Gastroesophageal sphincter (tissue), 3 donors: ENCODE results near the gene PRB2.
"Not testable (repeated sequence)": the region's sequence is repeated elsewhere in the genome, so short reads cannot be mapped to it uniquely, and the experiment has no call there.

Experiments
- EP300 ChIP-seq: sonication (generic); formaldehyde crosslinking; IDR thresholded peaks from one replicate; pipeline ENCODE4 v1.6.1; 2017; ENCODE audit warnings: antibody characterized with exemption, mild to moderate bottlenecking
- POLR2A ChIP-seq, 2 donors: fragments of 450-650 bp; IDR thresholded peaks; one replicate each; pipeline ENCODE4 v1.6.1; 2017; ENCODE audit warnings: antibody characterized with exemption in 2 of 2, mild to moderate bottlenecking in 2 of 2, moderate library complexity in 1 of 2
- POLR2AphosphoS5 ChIP-seq: sonication (generic); formaldehyde crosslinking; IDR thresholded peaks from one replicate; pipeline ENCODE4 v1.6.1; 2017; ENCODE audit warnings: antibody characterized with exemption
- TF ChIP-seq, protein P1 (sequence below), 4 experiments: fragments of 200-600 bp in 2 of 4; fragments of 450-650 bp in 2 of 4; sonication (generic) in 1 of 4; IDR thresholded peaks; one replicate each; pipeline ENCODE4 v1.5.1; 2017 to 2019; ENCODE audit warnings: antibody characterized with exemption in 4 of 4, mild to moderate bottlenecking in 2 of 4, moderate library complexity in 2 of 4

DNA sequence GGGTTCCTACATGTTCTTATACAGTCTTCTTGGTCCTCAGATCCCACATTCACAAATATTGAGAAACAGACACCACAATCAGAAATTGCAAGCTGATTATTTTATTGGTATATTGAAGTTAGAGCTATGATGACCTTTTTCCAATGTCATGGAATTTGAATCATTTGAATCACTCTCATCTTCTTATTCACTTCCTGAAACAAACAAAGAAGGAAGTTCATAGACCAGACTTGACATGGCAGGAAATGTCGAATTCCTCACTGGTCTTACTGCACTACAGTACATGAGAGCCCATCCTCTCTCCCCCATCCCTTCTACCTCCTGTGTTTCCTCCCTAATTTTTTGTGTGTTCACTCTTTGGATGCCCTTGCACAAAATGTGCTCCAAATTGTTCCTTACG is 43.6 kb downstream of the PRB2 start:
- TF ChIP-seq POLR2A (IDR thresholded peaks at IDR 0.05); POLR2AphosphoS5; EP300: not testable (repeated sequence)
- TF ChIP-seq, protein P1, sequence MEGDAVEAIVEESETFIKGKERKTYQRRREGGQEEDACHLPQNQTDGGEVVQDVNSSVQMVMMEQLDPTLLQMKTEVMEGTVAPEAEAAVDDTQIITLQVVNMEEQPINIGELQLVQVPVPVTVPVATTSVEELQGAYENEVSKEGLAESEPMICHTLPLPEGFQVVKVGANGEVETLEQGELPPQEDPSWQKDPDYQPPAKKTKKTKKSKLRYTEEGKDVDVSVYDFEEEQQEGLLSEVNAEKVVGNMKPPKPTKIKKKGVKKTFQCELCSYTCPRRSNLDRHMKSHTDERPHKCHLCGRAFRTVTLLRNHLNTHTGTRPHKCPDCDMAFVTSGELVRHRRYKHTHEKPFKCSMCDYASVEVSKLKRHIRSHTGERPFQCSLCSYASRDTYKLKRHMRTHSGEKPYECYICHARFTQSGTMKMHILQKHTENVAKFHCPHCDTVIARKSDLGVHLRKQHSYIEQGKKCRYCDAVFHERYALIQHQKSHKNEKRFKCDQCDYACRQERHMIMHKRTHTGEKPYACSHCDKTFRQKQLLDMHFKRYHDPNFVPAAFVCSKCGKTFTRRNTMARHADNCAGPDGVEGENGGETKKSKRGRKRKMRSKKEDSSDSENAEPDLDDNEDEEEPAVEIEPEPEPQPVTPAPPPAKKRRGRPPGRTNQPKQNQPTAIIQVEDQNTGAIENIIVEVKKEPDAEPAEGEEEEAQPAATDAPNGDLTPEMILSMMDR (IDR thresholded peaks at IDR 0.05) = not testable (repeated sequence)
